ENCODE measurements around the gene CTTNBP2.

The CTTNBP2 gene

GRCh38 chr7:117790251-117790650 lies 83.0 kb downstream of the CTTNBP2 start:
- DNase-seq (ENCODE audit: low spot score): no peak

- DNase-seq (ENCODE audit: low spot score): no peak
These were observed 87.8 kb downstream of the CTTNBP2 start for GRCh38 chr7:117785431-117785830.

GRCh38 chr7:117784315-117784714 lies 88.9 kb downstream of the CTTNBP2 start:
- no peak for DNase-seq (ENCODE audit: low spot score)

DNA sequence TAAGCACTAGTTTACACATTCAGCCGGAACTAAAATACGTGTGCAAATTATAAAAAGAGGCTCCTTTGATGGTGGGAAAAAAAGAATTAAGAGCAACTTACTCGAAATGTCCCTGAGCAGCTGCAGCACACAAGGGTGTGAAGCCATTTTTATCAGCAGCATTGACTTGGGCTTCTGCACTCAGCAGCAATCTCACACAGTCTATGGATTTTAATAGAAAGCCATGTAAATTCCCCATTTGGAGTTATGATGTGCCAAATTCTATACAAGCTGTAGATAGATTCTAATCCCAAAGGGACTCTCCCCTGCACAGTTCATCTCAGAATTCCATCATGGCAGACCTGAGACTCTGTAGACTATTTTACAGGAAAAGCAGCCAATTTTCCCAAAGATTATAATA lies 90.5 kb downstream of the CTTNBP2 start:
- no peak for DNase-seq (ENCODE audit: low spot score)

DNA sequence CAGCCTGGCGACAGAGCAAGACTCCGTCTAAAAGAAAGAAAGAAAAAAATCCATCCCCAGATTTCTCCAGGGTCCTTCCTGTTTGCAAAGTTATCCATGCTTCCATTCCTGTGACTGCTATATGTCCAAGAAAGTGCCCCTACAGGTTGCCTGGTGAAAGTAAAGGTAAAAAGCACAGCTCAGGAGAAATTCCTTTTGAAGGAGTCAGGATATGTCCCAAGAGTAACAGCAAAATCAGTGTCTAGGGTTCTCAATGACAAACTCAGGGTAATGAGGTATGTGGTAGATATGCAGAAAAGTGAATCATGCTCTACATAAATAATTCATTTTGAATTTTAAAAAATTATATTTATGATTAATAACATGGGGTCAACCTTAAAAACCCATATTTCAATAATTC lies 91.5 kb downstream of the CTTNBP2 start:
- no peak for DNase-seq (ENCODE audit: low spot score)

- no peak for DNase-seq (ENCODE audit: low spot score)
These were observed 92.4 kb downstream of the CTTNBP2 start for GRCh38 chr7:117780832-117781231.

DNA sequence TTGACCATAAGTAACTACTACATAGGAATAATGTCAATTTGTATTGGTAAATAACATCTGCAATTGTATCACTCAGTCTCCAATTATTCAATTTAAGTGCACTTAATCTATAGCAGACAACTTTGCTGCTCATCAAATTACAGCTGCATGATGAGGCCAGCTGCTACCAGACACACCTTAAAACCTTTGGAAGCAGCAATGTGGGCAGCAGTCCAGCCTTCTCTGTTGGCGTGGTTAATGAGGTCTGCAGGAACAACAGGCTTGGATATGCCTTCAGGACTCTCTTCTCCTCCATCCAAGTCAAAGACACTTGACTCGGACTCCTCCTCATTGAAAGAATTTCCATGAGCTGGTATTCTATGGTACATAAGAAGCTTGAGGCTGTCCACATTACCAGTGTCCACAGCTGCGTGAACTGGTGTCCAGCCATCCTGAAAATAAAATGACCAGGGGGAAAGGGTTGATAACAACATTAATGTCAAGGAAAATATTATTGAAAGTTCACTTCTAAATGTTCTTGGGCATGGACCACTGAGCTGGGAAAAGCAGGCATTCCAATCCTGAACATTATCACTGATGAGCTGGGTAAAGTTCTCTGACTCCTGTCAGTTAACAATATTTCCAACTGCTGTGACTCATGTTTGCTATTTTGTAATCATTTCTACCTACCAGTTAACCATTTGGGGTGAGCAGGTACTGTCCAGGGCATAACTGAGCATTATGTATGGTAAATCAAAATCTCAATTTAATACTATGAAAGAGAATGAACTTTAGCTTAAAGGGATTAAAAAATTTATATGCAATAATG lies 95.7 kb downstream of the CTTNBP2 start:
- no peak for DNase-seq (ENCODE audit: low spot score)

GRCh38 chr7:117776224-117776623 lies 97.0 kb downstream of the CTTNBP2 start:
- no peak for DNase-seq (ENCODE audit: low spot score)

DNA sequence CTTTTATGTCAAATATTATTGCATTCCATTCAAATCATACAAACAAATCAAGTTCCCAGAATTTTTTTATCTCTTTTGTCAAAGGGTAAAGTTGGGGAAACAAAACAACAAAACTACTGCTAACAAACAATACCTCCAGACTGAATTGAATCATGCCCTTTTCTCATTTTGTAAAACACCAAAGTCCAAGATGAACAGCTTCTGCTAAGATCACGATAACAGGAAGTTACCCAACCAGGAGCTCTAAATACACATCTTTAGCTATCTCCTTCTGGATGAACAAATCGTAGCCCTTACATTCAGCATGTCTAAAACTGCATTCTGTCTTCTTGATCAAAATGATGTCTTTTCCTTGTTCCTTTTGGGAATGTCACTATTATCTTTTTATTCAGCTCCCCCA lies 97.4 kb downstream of the CTTNBP2 start:
- no peak for DNase-seq (ENCODE audit: low spot score)

- DNase-seq (ENCODE audit: low spot score): no peak
These were observed 98.3 kb downstream of the CTTNBP2 start for GRCh38 chr7:117774943-117775342.

DNA sequence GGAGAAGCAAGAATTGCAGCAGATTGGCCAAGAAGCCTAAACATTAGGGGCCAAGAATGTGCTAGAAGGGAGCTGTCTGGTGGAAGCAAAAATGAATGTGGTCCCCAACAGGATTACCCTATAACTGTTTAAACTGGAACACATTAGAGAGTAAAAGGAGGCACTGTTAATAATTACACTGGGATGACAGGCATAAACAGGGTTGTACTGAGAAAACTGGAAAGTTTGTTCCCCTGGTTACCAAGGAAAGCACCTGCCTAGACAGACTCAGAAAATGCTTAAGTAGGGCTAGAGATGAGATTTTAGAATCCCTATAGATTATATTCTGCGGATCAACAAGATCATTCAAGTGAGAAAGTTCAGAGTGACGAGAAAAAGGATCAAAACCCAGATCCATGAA lies 100.8 kb downstream of the CTTNBP2 start:
- DNase-seq (ENCODE audit: low spot score): no peak

- DNase-seq (ENCODE audit: low spot score): no peak
These were observed 101.5 kb downstream of the CTTNBP2 start for GRCh38 chr7:117771756-117772155.

GRCh38 chr7:117769085-117769484 lies 104.2 kb downstream of the CTTNBP2 start:
- no peak for DNase-seq (ENCODE audit: low spot score)

DNA sequence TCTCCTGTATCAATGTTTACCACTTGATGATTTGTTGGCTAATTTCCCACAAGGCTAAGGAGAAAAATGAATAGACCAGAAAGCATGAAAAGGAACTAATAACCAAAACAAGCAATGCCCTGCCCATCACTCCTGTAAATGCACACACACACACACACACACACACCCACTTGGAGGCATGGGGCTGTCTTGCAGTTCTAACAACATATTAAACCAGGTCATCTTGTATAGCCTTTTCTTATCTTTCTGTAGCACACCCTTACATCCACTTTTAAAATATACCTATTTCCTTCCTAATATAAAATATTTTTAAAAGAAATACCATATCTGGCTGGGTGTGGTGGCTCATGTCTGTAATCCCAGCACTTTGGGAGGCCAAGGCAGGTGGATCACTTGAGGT lies 105.3 kb downstream of the CTTNBP2 start:
- DNase-seq (ENCODE audit: low spot score): no peak

- no peak for DNase-seq (ENCODE audit: low spot score)
These were observed 106.3 kb downstream of the CTTNBP2 start for GRCh38 chr7:117766913-117767312.

DNA sequence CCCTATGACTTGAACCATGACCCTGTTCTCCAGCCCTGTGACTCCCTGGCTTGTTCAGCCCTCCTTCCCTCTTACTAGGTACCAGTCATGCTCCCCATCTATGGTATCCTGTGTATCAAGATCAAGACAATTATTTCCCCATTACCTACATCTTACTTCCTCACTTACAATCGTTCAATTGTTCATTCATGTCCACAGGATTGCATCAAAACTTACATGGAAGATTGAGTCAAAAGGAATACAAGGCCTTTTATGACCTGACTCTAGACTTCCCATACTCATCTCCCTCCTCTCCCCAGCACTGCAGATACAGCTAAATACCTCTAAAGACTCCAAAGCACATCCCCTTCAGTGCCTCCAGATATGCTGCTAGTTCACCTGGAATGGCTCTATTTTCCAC lies 109.2 kb downstream of the CTTNBP2 start:
- no peak for DNase-seq (ENCODE audit: low spot score)

- no peak for DNase-seq (ENCODE audit: low spot score)
These were observed 111.2 kb downstream of the CTTNBP2 start for GRCh38 chr7:117762055-117762454.

GRCh38 chr7:117759950-117760640 lies 113.1 kb downstream of the CTTNBP2 start:
- no peak for DNase-seq (ENCODE audit: low spot score)

GRCh38 chr7:117757440-117757839 lies 115.8 kb downstream of the CTTNBP2 start:
- DNase-seq (ENCODE audit: low spot score): no peak

GRCh38 chr7:117756586-117757085 lies 116.6 kb downstream of the CTTNBP2 start:
- DNase-seq (ENCODE audit: low spot score): no peak

DNA sequence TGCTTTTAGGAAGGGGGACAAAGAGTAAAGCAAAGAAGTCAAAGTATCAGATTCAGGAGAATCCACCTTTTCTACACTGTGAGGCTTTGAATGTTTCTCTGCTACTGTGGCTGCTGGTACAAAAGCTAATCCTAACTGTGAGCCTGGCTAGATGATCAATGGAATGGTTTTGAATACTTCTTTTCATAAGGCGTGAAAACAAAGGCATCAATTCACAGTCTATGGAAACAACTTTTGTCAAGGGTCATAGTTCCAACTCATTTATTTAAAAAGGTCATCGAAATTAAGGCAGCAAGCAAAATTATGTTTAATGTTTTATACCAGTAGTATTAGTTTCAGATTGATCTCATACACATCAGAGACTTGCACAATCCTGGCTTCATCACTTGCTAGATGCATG lies 118.1 kb downstream of the CTTNBP2 start:
- DNase-seq (ENCODE audit: low spot score): no peak

GRCh38 chr7:117751775-117752174 lies 121.5 kb downstream of the CTTNBP2 start:
- DNase-seq (ENCODE audit: low spot score): no peak

Data from left forelimb (tissue), 1 donor.